Loucy (cell line): ENCODE results near the gene TPM2.
A peak's percentile ranks its signal among the peaks of the same experiment; 100 is the strongest.

Source experiments
- H2AFZ ChIP-seq: fragments of 200-600 bp; sonication (generic); 2 replicates; pipeline ENCODE4 v1.6.0; 2016; ENCODE audit warnings: antibody characterized with exemption, mild to moderate bottlenecking, low read length, moderate library complexity
- H3F3A ChIP-seq: fragments of 200-600 bp; 2 replicates; pipeline ENCODE4 v1.6.0; 2016; ENCODE audit warnings: antibody characterized with exemption, low read depth, mild to moderate bottlenecking
- H3K27me3 ChIP-seq: fragments of 200-600 bp; sonication (generic); 2 replicates; pipeline ENCODE4 v1.6.1; 2014; ENCODE audit warnings: low read length, mild to moderate bottlenecking; ENCODE audit not compliant: insufficient read depth, poor library complexity, severe bottlenecking
- H3K36me3 ChIP-seq: fragments of 200-600 bp; sonication (generic); 2 replicates; pipeline ENCODE4 v1.6.1; 2016; ENCODE audit warnings: low read length; ENCODE audit not compliant: insufficient read depth
- H3K4me1 ChIP-seq: fragments of 200-600 bp; sonication (generic); 2 replicates; pipeline ENCODE4 v1.5.1; 2014; ENCODE audit warnings: low read length, mild to moderate bottlenecking; ENCODE audit not compliant: insufficient read depth, poor library complexity, severe bottlenecking
- H3K4me2 ChIP-seq: fragments of 200-600 bp; sonication (generic); 2 replicates; pipeline ENCODE4 v1.6.0; 2014; ENCODE audit warnings: antibody characterized with exemption, low read length, low read depth, mild to moderate bottlenecking; ENCODE audit not compliant: poor library complexity, severe bottlenecking
- H3K4me3 ChIP-seq: fragments of 200-600 bp; sonication (generic); 2 replicates; pipeline ENCODE4 v1.5.1; 2014; ENCODE audit warnings: low read length, mild to moderate bottlenecking, mixed read lengths; ENCODE audit not compliant: poor library complexity, severe bottlenecking
- H3K79me2 ChIP-seq: fragments of 200-600 bp; sonication (generic); 2 replicates; pipeline ENCODE4 v1.6.1; 2014; ENCODE audit warnings: low read length; ENCODE audit not compliant: insufficient read depth
- H3K9ac ChIP-seq: fragments of 200-600 bp; sonication (generic); 2 replicates; pipeline ENCODE4 v1.6.0; 2014; ENCODE audit warnings: mild to moderate bottlenecking, low read depth, low read length, moderate library complexity; ENCODE audit not compliant: poor library complexity, severe bottlenecking
- H3K9me2 ChIP-seq: fragments of 200-600 bp; sonication (generic); replicated peaks from 2 replicates; pipeline ENCODE4 v1.6.1; 2016; ENCODE audit warnings: low read depth, low read length, mixed read lengths
- H3K9me3 ChIP-seq: fragments of 200-600 bp; sonication (generic); 2 replicates; pipeline ENCODE4 v1.6.1; 2014; ENCODE audit warnings: mild to moderate bottlenecking, antibody characterized with exemption, low read length, low read depth; ENCODE audit not compliant: insufficient read depth
- H4K20me1 ChIP-seq: fragments of 200-600 bp; sonication (generic); 2 replicates; pipeline ENCODE4 v1.6.0; 2014; ENCODE audit warnings: antibody characterized with exemption, low read length, mild to moderate bottlenecking; ENCODE audit not compliant: insufficient read depth, poor library complexity, severe bottlenecking
- CTCF ChIP-seq: fragments of 200-600 bp; sonication (generic); conservative IDR thresholded peaks from 2 replicates; pipeline ENCODE4 v1.5.1; 2014; ENCODE audit warnings: mild to moderate bottlenecking, antibody characterized with exemption, low read length
- EZH2phosphoT487 ChIP-seq: fragments of 200-600 bp; IDR thresholded peaks from 2 replicates; pipeline ENCODE4 v1.6.1; 2018; ENCODE audit warnings: antibody characterized with exemption, mild to moderate bottlenecking, moderate library complexity, borderline replicate concordance

The TPM2 gene

GRCh38 chr9:35730486-35730854, 40.7 kb upstream of the TPM2 start:
- peaks cover 36% of the 10 kb centered on the region for H4K20me1 ChIP-seq
- no peaks in the 10 kb centered on the region for H3K9me2 ChIP-seq
- H3K36me3 ChIP-seq: peaks cover 8% of the 10 kb centered on the region; the same call in 1 of the 2 replicates
- peaks cover 17% of the 10 kb centered on the region for H3F3A ChIP-seq
- peaks cover 75% of the 10 kb centered on the region for H3K79me2 ChIP-seq
- peak overlapping the region; percentile 92 for H3K9ac ChIP-seq
- H2AFZ ChIP-seq: no peak overlapping the region
- H3K4me3 ChIP-seq: peak overlapping the region; percentile 81
- H3K27me3 ChIP-seq: no peaks in the 10 kb centered on the region
- no peak for TF ChIP-seq EZH2phosphoT487
- TF ChIP-seq CTCF: no peak
- peaks cover 56% of the 10 kb centered on the region for H3K4me1 ChIP-seq
- no peaks in the 10 kb centered on the region for H3K9me3 ChIP-seq
- H3K4me2 ChIP-seq: peak overlapping the region; percentile 99

- peak overlapping the region; percentile 81 for H3K4me3 ChIP-seq
- H3K9ac ChIP-seq: peak overlapping the region; percentile 92
- peaks cover 56% of the 10 kb centered on the region for H3K4me1 ChIP-seq
- TF ChIP-seq CTCF (peak; percentile 77), EZH2phosphoT487 (no peak)
- peaks cover 17% of the 10 kb centered on the region for H3F3A ChIP-seq
- H4K20me1 ChIP-seq: peaks cover 36% of the 10 kb centered on the region
- H2AFZ ChIP-seq: no peak overlapping the region
- peaks cover 79% of the 10 kb centered on the region for H3K79me2 ChIP-seq
- H3K9me2 ChIP-seq: no peaks in the 10 kb centered on the region
- no peaks in the 10 kb centered on the region for H3K27me3 ChIP-seq
- peak overlapping the region; percentile 99 for H3K4me2 ChIP-seq
- H3K9me3 ChIP-seq: no peaks in the 10 kb centered on the region
- H3K36me3 ChIP-seq: peaks cover 8% of the 10 kb centered on the region; the same call in 1 of the 2 replicates
Observed at GRCh38 chr9:35729700-35730485, 40.2 kb upstream of the TPM2 start.

- H3F3A ChIP-seq: peaks cover 17% of the 10 kb centered on the region
- H3K4me2 ChIP-seq: peak overlapping the region; percentile 99
- no peaks in the 10 kb centered on the region for H3K9me3 ChIP-seq
- peaks cover 56% of the 10 kb centered on the region for H3K4me1 ChIP-seq
- no peaks in the 10 kb centered on the region for H3K27me3 ChIP-seq
- H3K4me3 ChIP-seq: peak overlapping the region; percentile 81
- peaks cover 71% of the 10 kb centered on the region for H3K79me2 ChIP-seq
- peaks cover 15% of the 10 kb centered on the region; the same call in 1 of the 2 replicates for H3K36me3 ChIP-seq
- no peak for TF ChIP-seq EZH2phosphoT487
- TF ChIP-seq CTCF: no peak
- H3K9me2 ChIP-seq: no peaks in the 10 kb centered on the region
- H2AFZ ChIP-seq: no peak overlapping the region
- H4K20me1 ChIP-seq: peaks cover 33% of the 10 kb centered on the region
- H3K9ac ChIP-seq: peak overlapping the region; percentile 92
Observed at GRCh38 chr9:35729101-35729500, 39.4 kb upstream of the TPM2 start.
